GM12878 (cell line): ENCODE measurements around the gene IFT122. TPM values are rescaled to one million over a fixed set of nuclear protein-coding genes. Genes with fewer than 3 reads are reported as not detected.

ENCODE experiments used
- ATAC-seq: fragments of 200-7000 bp; cut with Tn5 transposase; 3 replicates; pipeline ENCODE4 v1.9.1; 2020; ENCODE audit warnings: mild to moderate bottlenecking, moderate library complexity
- BruUV-seq: library from RNA; stranded (reverse); fragments of 400-500 nt; replicated peaks from 2 replicates; lab custom pipeline; 2021; lab: Mats Ljungman, UMichigan
- CTCF ChIA-PET: fragments of 300-600 bp; sonication (Branson Sonifier 250); formaldehyde crosslinking; extraction: SDS; loops from one replicate; lab custom pipeline; 2021; ENCODE audit warnings: inconsistent platforms; lab: Yijun Ruan, JAX
- POLR2A ChIA-PET: fragments of 350-600 bp; formaldehyde crosslinking; extraction: SDS; loops from one replicate; lab custom pipeline; 2021; ENCODE audit warnings: inconsistent platforms; lab: Charles Lee
- RAD21 ChIA-PET: fragments of 300-600 bp; sonication (Branson Sonifier 250); formaldehyde crosslinking; loops from one replicate; lab custom pipeline; 2023; ENCODE audit warnings: antibody characterized with exemption; ENCODE audit not compliant: unreplicated experiment; lab: Charles Lee
- SMC1A ChIA-PET: fragments of 300-600 bp; sonication (Branson Sonifier 250); formaldehyde crosslinking; loops from one replicate; lab custom pipeline; 2023; ENCODE audit not compliant: unreplicated experiment, uncharacterized antibody; lab: Charles Lee
- DNase-seq: peaks from one replicate; pipeline ENCODE4 v3.0.0-alpha.2; 2011; ENCODE audit warnings: low read depth, low spot score
- FAIRE-seq: peaks from 3 replicates; lab custom pipeline; 2011; peaks lifted over from hg19 to GRCh38; lab: Jason Lieb, UNC
- H2AFZ ChIP-seq: 2 replicates; pipeline ENCODE4 v1.6.0; 2011; ENCODE audit warnings: low read depth, low read length, control low read depth; ENCODE audit not compliant: control insufficient read depth
- H3K27ac ChIP-seq: 2 replicates; pipeline ENCODE4 v1.5.1; 2011; ENCODE audit warnings: control low read depth; ENCODE audit not compliant: control insufficient read depth, insufficient read depth
- H3K27me3 ChIP-seq, 2 experiments: replicated peaks in 1 of 2; 2 replicates each; pipeline versions ENCODE4 v1.6.0 to v1.6.1; 2011; ENCODE audit warnings: low read length in 1 of 2; ENCODE audit not compliant: control insufficient read depth in 2 of 2, insufficient read depth in 2 of 2
- H3K36me3 ChIP-seq, 2 experiments: 2 replicates each; pipeline ENCODE4 v1.5.1; 2011; ENCODE audit warnings: low read length in 1 of 2; ENCODE audit not compliant: control insufficient read depth in 2 of 2, insufficient read depth in 2 of 2
- H3K4me1 ChIP-seq: 2 replicates; pipeline ENCODE4 v1.6.1; 2011; ENCODE audit warnings: mild to moderate bottlenecking, low read length, moderate library complexity, mixed read lengths; ENCODE audit not compliant: control insufficient read depth, insufficient read depth
- H3K4me2 ChIP-seq: 2 replicates; pipeline ENCODE4 v1.6.0; 2011; ENCODE audit warnings: control low read depth; ENCODE audit not compliant: control insufficient read depth, insufficient read depth
- H3K4me3 ChIP-seq: fragments of 200-600 bp; sonication (generic); 2 replicates; pipeline ENCODE4 v1.5.1; 2016
- H3K79me2 ChIP-seq: 2 replicates; pipeline ENCODE4 v1.6.0; 2011; ENCODE audit warnings: low read length; ENCODE audit not compliant: control insufficient read depth, insufficient read depth
- H3K9ac ChIP-seq: 2 replicates; pipeline ENCODE4 v1.8.0; 2011; ENCODE audit warnings: low read length, control low read depth, mixed read lengths; ENCODE audit not compliant: control insufficient read depth, insufficient read depth
- H3K9me3 ChIP-seq: replicated peaks from 3 replicates; pipeline ENCODE4 v1.5.1; 2011; ENCODE audit warnings: mild to moderate bottlenecking, low read length; ENCODE audit not compliant: control insufficient read depth, insufficient read depth
- H4K20me1 ChIP-seq: 2 replicates; pipeline ENCODE4 v1.6.0; 2011; ENCODE audit not compliant: control insufficient read depth, insufficient read depth
- BMI1 ChIP-seq: fragments of 450-650 bp; IDR thresholded peaks from 2 replicates; pipeline ENCODE4 v1.6.1; 2016; ENCODE audit warnings: mild to moderate bottlenecking, moderate library complexity, borderline replicate concordance
- HDAC2 ChIP-seq: fragments of 200-600 bp; sonication (generic); IDR thresholded peaks from 2 replicates; pipeline ENCODE4 v1.6.1; 2017
- NBN ChIP-seq: fragments of 450-650 bp; IDR thresholded peaks from 2 replicates; pipeline ENCODE4 v1.6.1; 2016
- RELA ChIP-seq: fragments of 450-650 bp; IDR thresholded peaks from 2 replicates; pipeline ENCODE4 v1.8.0; 2014; ENCODE audit warnings: borderline replicate concordance; ENCODE audit not compliant: partially characterized antibody
- TCF7 ChIP-seq: IDR thresholded peaks from 2 replicates; pipeline ENCODE4 v1.6.1; 2014; ENCODE audit warnings: antibody characterized with exemption, borderline replicate concordance
- ZNF274 ChIP-seq: IDR thresholded peaks from one replicate; pipeline ENCODE4 v1.8.0; 2011; ENCODE audit not compliant: insufficient read length, insufficient read depth
- WGBS: methylation state at CpG from one replicate; pipeline ENCODE4 v1.1.6; 2016; ENCODE audit warnings: low lambda C conversion rate; ENCODE audit not compliant: insufficient replicate concordance, insufficient coverage; ENCODE audit errors: missing lambda C conversion rate; 5-methylcytosine and 5-hydroxymethylcytosine counted together
- in situ Hi-C: fragments of 300-500 bp; cut with MboI; formaldehyde crosslinking; loops from 9 replicates; pipeline ENCODE4 v1.14.3; 2018; ENCODE audit warnings: mixed read lengths
- intact Hi-C: fragments of 100-400 bp; cut with micrococcal nuclease; formaldehyde crosslinking; loops from one replicate; pipeline ENCODE4 v1.14.2; 2022; ENCODE audit not compliant: unreplicated experiment
- polyA plus RNA-seq, 11 experiments: library from polyadenylated mRNA; depleted of rRNA in 4 of 11; unstranded in 6 of 11; stranded (reverse) in 5 of 11; fragments of >200 nt; fragmentation: Nextera tagmentation in 4 of 11; fragmentation: Illumina TruSeq in 1 of 11; extraction: Ambion mirVana in 4 of 11; extraction: Trizol in 1 of 11; gene quantifications; 1 replicate in 1 of 11; 2 replicates in 10 of 11; pipeline versions ENCODE4 v1.2.1 to v1.2.3, GENCODE V29; 2011 to 2016; ENCODE audit warnings: inconsistent platforms in 2 of 11, missing spikeins in 2 of 11, low read depth in 1 of 11
- total RNA-seq, 4 experiments: library from RNA; depleted of rRNA in 3 of 4; stranded (reverse); fragments of >200 nt in 3 of 4; fragmentation: Illumina TruSeq in 1 of 4; extraction: Trizol in 1 of 4; gene quantifications; 2 replicates each; pipeline versions ENCODE4 v1.2.1 to v1.2.3, GENCODE V29; 2013 to 2021
- TF ChIP-seq, protein P1 (sequence below): fragments of 450-650 bp; formaldehyde crosslinking; IDR thresholded peaks from 2 replicates; pipeline ENCODE4 v1.5.0; 2022; ENCODE audit warnings: mild to moderate bottlenecking, missing genetic modification characterization

IFT122 gene
- total and polyA plus RNA-seq, 10 of the 15 experiments (the other 5 are each of a cell fraction or from before 2014, with no cell fraction given) = 1.8 to 19.2 (median 8.4) TPM

DNA sequence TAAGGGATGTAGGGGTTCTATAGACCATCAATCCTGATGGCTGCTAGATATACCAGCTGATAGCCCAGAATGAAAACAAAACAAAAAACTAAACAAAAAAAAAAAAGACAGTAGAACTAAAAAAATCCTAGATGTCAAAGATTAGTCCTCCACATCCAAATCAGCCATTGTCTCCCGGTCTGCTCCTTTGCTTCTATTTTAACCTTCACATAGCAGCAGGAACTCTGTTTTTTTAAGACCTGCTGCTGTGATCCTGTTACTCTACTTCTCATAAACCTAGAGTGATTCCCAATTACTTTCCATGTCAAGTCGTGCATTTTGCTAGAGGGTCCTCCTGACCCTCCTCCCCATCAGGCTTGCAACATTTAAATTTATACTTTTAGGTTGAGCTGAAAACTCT lies 2.5 kb downstream of the IFT122 start:
- in situ Hi-C loops = no loop called here
- ChIA-PET CTCF (interaction anchor here (0.8 to 5.5 kb wide), 5 partner anchors 8 to 60 kb away, joined by 3 to 43 read pairs (median 4); no protein-coding TSS in a partner anchor), SMC1A (interaction anchor here (1.1 to 14.5 kb wide), 5 partner anchors 9 to 43 kb away, joined by 3 to 275 read pairs (median 6); no protein-coding TSS in a partner anchor), POLR2A (interaction anchor here (1.0 to 6.0 kb wide), 3 partner anchors 15 to 126 kb away, joined by 4 to 40 read pairs (median 7); partner anchors contain the start of gene EFCAB12), RAD21 (interaction anchor here (1.5 kb wide), 1 partner anchor 59 kb away, joined by 5 read pairs; no protein-coding TSS in a partner anchor)
- 98% methylated on average over 2 of the region's 2 CpGs for WGBS
- no peak for FAIRE-seq
- no peak overlapping the region for H3K27ac ChIP-seq
- BruUV-seq = no TSS peak
- H3K9ac ChIP-seq = no peak overlapping the region
- no peaks in the 10 kb centered on the region for H3K36me3 ChIP-seq
- peaks cover 28% of the 10 kb centered on the region for H3K79me2 ChIP-seq
- H3K4me1 ChIP-seq = peaks cover 10% of the 10 kb centered on the region; the same call in 1 of the 2 replicates
- no peak for ATAC-seq
- no peak for TF ChIP-seq NBN
- TF ChIP-seq HDAC2 = no peak
- TF ChIP-seq BMI1 = no peak
- TF ChIP-seq ZNF274 = no peak
- no peak for TF ChIP-seq RELA
- TF ChIP-seq, protein P1, sequence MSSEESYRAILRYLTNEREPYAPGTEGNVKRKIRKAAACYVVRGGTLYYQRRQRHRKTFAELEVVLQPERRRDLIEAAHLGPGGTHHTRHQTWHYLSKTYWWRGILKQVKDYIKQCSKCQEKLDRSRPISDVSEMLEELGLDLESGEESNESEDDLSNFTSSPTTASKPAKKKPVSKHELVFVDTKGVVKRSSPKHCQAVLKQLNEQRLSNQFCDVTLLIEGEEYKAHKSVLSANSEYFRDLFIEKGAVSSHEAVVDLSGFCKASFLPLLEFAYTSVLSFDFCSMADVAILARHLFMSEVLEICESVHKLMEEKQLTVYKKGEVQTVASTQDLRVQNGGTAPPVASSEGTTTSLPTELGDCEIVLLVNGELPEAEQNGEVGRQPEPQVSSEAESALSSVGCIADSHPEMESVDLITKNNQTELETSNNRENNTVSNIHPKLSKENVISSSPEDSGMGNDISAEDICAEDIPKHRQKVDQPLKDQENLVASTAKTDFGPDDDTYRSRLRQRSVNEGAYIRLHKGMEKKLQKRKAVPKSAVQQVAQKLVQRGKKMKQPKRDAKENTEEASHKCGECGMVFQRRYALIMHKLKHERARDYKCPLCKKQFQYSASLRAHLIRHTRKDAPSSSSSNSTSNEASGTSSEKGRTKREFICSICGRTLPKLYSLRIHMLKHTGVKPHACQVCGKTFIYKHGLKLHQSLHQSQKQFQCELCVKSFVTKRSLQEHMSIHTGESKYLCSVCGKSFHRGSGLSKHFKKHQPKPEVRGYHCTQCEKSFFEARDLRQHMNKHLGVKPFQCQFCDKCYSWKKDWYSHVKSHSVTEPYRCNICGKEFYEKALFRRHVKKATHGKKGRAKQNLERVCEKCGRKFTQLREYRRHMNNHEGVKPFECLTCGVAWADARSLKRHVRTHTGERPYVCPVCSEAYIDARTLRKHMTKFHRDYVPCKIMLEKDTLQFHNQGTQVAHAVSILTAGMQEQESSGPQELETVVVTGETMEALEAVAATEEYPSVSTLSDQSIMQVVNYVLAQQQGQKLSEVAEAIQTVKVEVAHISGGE (CRISPR knock-in tag) = no peak
- no peak for TF ChIP-seq TCF7
- no peak overlapping the region for H2AFZ ChIP-seq
- H3K4me2 ChIP-seq = no peak overlapping the region
- H3K4me3 ChIP-seq = no peak overlapping the region
- H4K20me1 ChIP-seq = no peaks in the 10 kb centered on the region
- no peaks in the 10 kb centered on the region for H3K9me3 ChIP-seq
- no peak for DNase-seq
- intact Hi-C loops = no loop called here
- H3K27me3 ChIP-seq = no peaks in the 10 kb centered on the region
